Measurements from ENCODE around the gene SMIM8. TPM values are rescaled to one million over a fixed set of nuclear protein-coding genes. Genes with fewer than 3 reads are reported as not detected.
"Not testable (repeated sequence)": the region's sequence is repeated elsewhere in the genome, so short reads cannot be mapped to it uniquely, and the experiment has no call there.

SMIM8 gene
- total RNA-seq, 4 donors from 2014 or later, result 5.2 to 13.4 (median 8.1) TPM

DNA sequence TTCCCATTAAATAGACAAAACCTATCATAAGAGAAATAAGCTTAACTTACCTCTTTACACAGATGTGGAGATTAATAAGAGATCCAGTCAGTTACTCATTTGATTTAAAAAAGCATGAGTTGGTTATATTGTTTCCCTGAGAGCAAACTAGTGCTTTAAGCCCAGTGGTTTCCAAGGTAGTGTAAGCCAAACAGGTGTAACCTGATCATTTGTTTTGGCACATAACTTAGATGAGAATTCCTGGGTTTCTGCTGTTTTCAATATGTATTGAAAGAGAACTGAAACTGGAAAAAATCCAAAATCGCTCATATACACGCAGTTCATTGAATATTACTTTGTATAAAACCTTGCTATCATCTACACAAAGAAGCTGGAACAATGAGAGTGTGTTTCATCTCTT is 30.5 kb upstream of the SMIM8 start:
- TF ChIP-seq CTCF (IDR thresholded peaks at IDR 0.05), result no peak
- WGBS, 2 donors (ENCODE audit: low coverage in 1 of 2), result 83 to 86% methylated on average over 2 of the region's 2 CpGs

GRCh38 chr6:87293526-87293925 is 28.9 kb upstream of the SMIM8 start:
- TF ChIP-seq EP300 (IDR thresholded peaks at IDR 0.05), result no peak
- TF ChIP-seq POLR2AphosphoS5 (IDR thresholded peaks at IDR 0.05), result no peak
- TF ChIP-seq POLR2A (IDR thresholded peaks at IDR 0.05), result no peak
- TF ChIP-seq CTCF (IDR thresholded peaks at IDR 0.05), result no peak
- H3K4me3 ChIP-seq, result no peak overlapping the region
- ATAC-seq, result no peak
- no peaks in the 10 kb centered on the region for H3K36me3 ChIP-seq
- 74 to 80% methylated on average over 2 to 4 of the region's 4 CpGs for WGBS, 2 donors (ENCODE audit: low coverage in 1 of 2)
- H3K9me3 ChIP-seq, result no peaks in the 10 kb centered on the region
- H3K27me3 ChIP-seq, result no peaks in the 10 kb centered on the region
- no peak overlapping the region for H3K27ac ChIP-seq
- H3K4me1 ChIP-seq, result no peaks in the 10 kb centered on the region

More for the DNA sequence above, 30.5 kb upstream of the SMIM8 start:
- no peak overlapping the region for H3K4me3 ChIP-seq
- no peaks in the 10 kb centered on the region for H3K36me3 ChIP-seq
- no peaks in the 10 kb centered on the region for H3K9me3 ChIP-seq
- H3K4me1 ChIP-seq, result no peaks in the 10 kb centered on the region
- no peak overlapping the region for H3K27ac ChIP-seq
- no peaks in the 10 kb centered on the region for H3K27me3 ChIP-seq
- ATAC-seq, result no peak

GRCh38 chr6:87297119-87297518 is 25.3 kb upstream of the SMIM8 start:
- H3K27ac ChIP-seq, result no peak overlapping the region
- no peak overlapping the region for H3K4me3 ChIP-seq
- WGBS, 2 donors (ENCODE audit: low coverage in 1 of 2), result 18 to 60% methylated on average over 1 of the region's 1 CpG
- no peaks in the 10 kb centered on the region for H3K4me1 ChIP-seq
- TF ChIP-seq CTCF (IDR thresholded peaks at IDR 0.05), result no peak
- H3K36me3 ChIP-seq, result no peaks in the 10 kb centered on the region
- ATAC-seq, result no peak
- H3K27me3 ChIP-seq, result peaks cover 16% of the 10 kb centered on the region
- H3K9me3 ChIP-seq, result peaks cover 0 to 8% (median 0%) of the 10 kb centered on the region in 3 donors

DNA sequence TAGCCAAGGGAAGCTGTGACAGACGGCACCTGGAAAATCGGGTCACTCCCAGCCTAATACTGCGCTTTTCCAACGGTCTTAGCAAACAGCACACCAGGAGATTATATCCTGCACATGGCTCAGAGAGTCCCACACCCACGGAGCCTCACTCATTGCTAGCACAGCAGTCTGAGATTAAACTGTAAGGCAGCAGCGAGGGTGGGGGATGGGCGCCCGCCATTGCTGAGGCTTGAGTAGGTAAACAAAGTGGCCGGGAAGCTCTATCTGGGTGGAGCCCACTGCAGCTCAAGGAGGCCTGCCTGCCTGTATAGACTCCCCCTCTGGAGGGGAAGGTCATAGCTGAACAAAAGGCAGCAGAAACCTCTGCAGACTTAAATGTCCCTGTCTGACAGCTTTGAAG is 21.1 kb upstream of the SMIM8 start:
- H3K27ac ChIP-seq, H3K4me1 ChIP-seq, ATAC-seq, H3K4me3 ChIP-seq, H3K36me3 ChIP-seq: not testable (repeated sequence)
- Histone ChIP-seq H3K27me3 (peaks cover 16% of the 10 kb centered on the region), H3K9me3 (peaks cover 0 to 11% (median 0%) of the 10 kb centered on the region in 3 donors)
- no CpG with 5 or more reads among the region's 9 CpGs for WGBS, 2 donors (ENCODE audit: low coverage in 1 of 2)

- Histone ChIP-seq H3K4me1 (no peaks in the 10 kb centered on the region), H3K4me3 (no peak overlapping the region), H3K27ac (no peak overlapping the region), H3K9me3 (peaks cover 0 to 13% (median 0%) of the 10 kb centered on the region in 3 donors), H3K36me3 (no peaks in the 10 kb centered on the region), H3K27me3 (no peaks in the 10 kb centered on the region)
- ATAC-seq, result no peak
- no peak for TF ChIP-seq EP300 (IDR thresholded peaks at IDR 0.05)
- TF ChIP-seq POLR2AphosphoS5 (IDR thresholded peaks at IDR 0.05), result no peak
- TF ChIP-seq POLR2A (IDR thresholded peaks at IDR 0.05), result no peak
- TF ChIP-seq CTCF (IDR thresholded peaks at IDR 0.05), result no peak
- 50% methylated on average over 4 of the region's 4 CpGs; no CpG with 5 or more reads in 1 of the 2 donors for WGBS, 2 donors (ENCODE audit: low coverage in 1 of 2)
Measured at GRCh38 chr6:87308970-87309369, 13.4 kb upstream of the SMIM8 start.

DNA sequence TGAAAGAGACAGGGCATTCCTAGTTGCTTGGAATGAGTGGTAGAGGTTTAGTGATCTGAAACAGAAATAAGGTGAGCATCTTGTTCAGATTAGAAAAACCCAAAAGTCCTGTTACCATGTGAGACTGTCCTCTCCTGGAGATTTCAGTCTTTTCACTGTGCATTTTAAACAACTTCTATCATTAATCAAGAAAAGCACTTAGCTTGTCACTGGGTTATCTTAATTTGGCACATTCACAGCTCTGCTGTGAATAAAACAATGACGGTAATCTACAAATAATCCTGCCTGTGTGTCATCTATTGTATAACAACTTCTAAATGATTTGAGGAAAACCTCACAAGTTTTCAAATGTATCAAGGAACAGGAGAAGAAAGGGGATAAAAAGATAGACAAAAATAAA is 9.5 kb upstream of the SMIM8 start:
- no peak for ATAC-seq
- TF ChIP-seq EP300 (IDR thresholded peaks at IDR 0.05) (no peak), POLR2AphosphoS5 (IDR thresholded peaks at IDR 0.05) (no peak), POLR2A (IDR thresholded peaks at IDR 0.05) (no peak), CTCF (IDR thresholded peaks at IDR 0.05) (no peak)
- WGBS, 2 donors (ENCODE audit: low coverage in 1 of 2), result 23 to 40% methylated on average over 1 of the region's 1 CpG
- no peak overlapping the region for H3K4me3 ChIP-seq
- no peaks in the 10 kb centered on the region for H3K36me3 ChIP-seq
- no peaks in the 10 kb centered on the region for H3K9me3 ChIP-seq
- no peaks in the 10 kb centered on the region for H3K4me1 ChIP-seq
- H3K27ac ChIP-seq, result no peak overlapping the region
- H3K27me3 ChIP-seq, result peaks cover 31% of the 10 kb centered on the region
